KG1 (cell line): ENCODE measurements around the gene MCCC1.

Experiments used
- DNase-seq: peaks from one replicate; lab custom pipeline; 2025; lab: John Stamatoyannopoulos, UW

Gene MCCC1

GRCh38 chr3:182981038-182981380, 118.3 kb downstream of the MCCC1 start:
- no peak for DNase-seq

GRCh38 chr3:182980204-182981037, 118.9 kb downstream of the MCCC1 start, which contains the start of gene DCUN1D1:
TSS of gene DCUN1D1 (minus strand) at chr3:182980538. CDS start at chr3:182980489, 49 bp downstream.
- DNase-seq, result peak; percentile 55

GRCh38 chr3:182979674-182980191, 119.6 kb downstream of the MCCC1 start:
- no peak for DNase-seq

- DNase-seq, result no peak
Measured at GRCh38 chr3:182979103-182979673, 120.1 kb downstream of the MCCC1 start.

- DNase-seq, result no peak
Measured at GRCh38 chr3:182978387-182978786, 120.9 kb downstream of the MCCC1 start.

- DNase-seq, result no peak
Measured at GRCh38 chr3:182973047-182973446, 126.2 kb downstream of the MCCC1 start.

- DNase-seq, result no peak
Measured at GRCh38 chr3:182972387-182972786, 126.9 kb downstream of the MCCC1 start.

- DNase-seq, result no peak
Measured at GRCh38 chr3:182971637-182972036, 127.7 kb downstream of the MCCC1 start.

GRCh38 chr3:182970811-182971418, 128.4 kb downstream of the MCCC1 start:
- DNase-seq, result no peak

GRCh38 chr3:182969853-182970252, 129.4 kb downstream of the MCCC1 start:
- no peak for DNase-seq

- DNase-seq, result no peak
Measured at GRCh38 chr3:182969277-182969676, 130.0 kb downstream of the MCCC1 start.

- no peak for DNase-seq
Measured at GRCh38 chr3:182967218-182968204, 131.8 kb downstream of the MCCC1 start.

- DNase-seq, result no peak
Measured at GRCh38 chr3:182965861-182966366, 133.4 kb downstream of the MCCC1 start.
